Measurements from ENCODE around the gene CDC42BPA.
"Not testable (repeated sequence)": the region's sequence is repeated elsewhere in the genome, so short reads cannot be mapped to it uniquely, and the experiment has no call there.

The CDC42BPA gene

GRCh38 chr1:227261501-227261900 is 56.8 kb downstream of the CDC42BPA start:
- DNase-seq (ENCODE audit: low read depth, low spot score) = no peak

- DNase-seq (ENCODE audit: low read depth, low spot score) = no peak
These were observed 57.9 kb downstream of the CDC42BPA start for GRCh38 chr1:227260433-227260832.

- no peak for DNase-seq (ENCODE audit: low read depth, low spot score)
These were observed 60.3 kb downstream of the CDC42BPA start for GRCh38 chr1:227257964-227258363.

GRCh38 chr1:227255086-227255732 is 63.1 kb downstream of the CDC42BPA start:
- no peak for DNase-seq (ENCODE audit: low read depth, low spot score)

GRCh38 chr1:227253065-227253464 is 65.2 kb downstream of the CDC42BPA start:
- no peak for DNase-seq (ENCODE audit: low read depth, low spot score)

GRCh38 chr1:227245613-227246320 is 72.5 kb downstream of the CDC42BPA start:
- DNase-seq (ENCODE audit: low read depth, low spot score) = no peak

GRCh38 chr1:227244339-227245118 is 73.8 kb downstream of the CDC42BPA start:
- DNase-seq (ENCODE audit: low read depth, low spot score) = no peak

- DNase-seq (ENCODE audit: low read depth, low spot score) = no peak
These were observed 75.2 kb downstream of the CDC42BPA start for GRCh38 chr1:227242811-227243682.

- DNase-seq (ENCODE audit: low read depth, low spot score) = no peak
These were observed 77.3 kb downstream of the CDC42BPA start for GRCh38 chr1:227240983-227241382.

- no peak for DNase-seq (ENCODE audit: low read depth, low spot score)
These were observed 83.3 kb downstream of the CDC42BPA start for GRCh38 chr1:227234998-227235405.

- not testable (repeated sequence) for DNase-seq (ENCODE audit: low read depth, low spot score)
These were observed 87.2 kb downstream of the CDC42BPA start for GRCh38 chr1:227231128-227231527.

- DNase-seq (ENCODE audit: low read depth, low spot score) = no peak
These were observed 90.1 kb downstream of the CDC42BPA start for GRCh38 chr1:227228201-227228600.

GRCh38 chr1:227227761-227228160 is 90.5 kb downstream of the CDC42BPA start:
- DNase-seq (ENCODE audit: low read depth, low spot score) = no peak

GRCh38 chr1:227225715-227226346 is 92.5 kb downstream of the CDC42BPA start:
- DNase-seq (ENCODE audit: low read depth, low spot score) = no peak

GRCh38 chr1:227223171-227223806 is 95.0 kb downstream of the CDC42BPA start:
- DNase-seq (ENCODE audit: low read depth, low spot score) = no peak

- no peak for DNase-seq (ENCODE audit: low read depth, low spot score)
These were observed 98.5 kb downstream of the CDC42BPA start for GRCh38 chr1:227219715-227220292.

GRCh38 chr1:227218870-227219573 is 99.3 kb downstream of the CDC42BPA start:
- DNase-seq (ENCODE audit: low read depth, low spot score) = no peak

GRCh38 chr1:227215863-227216510 is 102.3 kb downstream of the CDC42BPA start:
- DNase-seq (ENCODE audit: low read depth, low spot score) = no peak

- DNase-seq (ENCODE audit: low read depth, low spot score) = no peak
These were observed 104.1 kb downstream of the CDC42BPA start for GRCh38 chr1:227214207-227214606.

Measured in activated CD4-positive, CD25-positive, alpha-beta regulatory T cell treated with anti-CD3 and anti-CD28 coated beads, Interleukin-2, amount 50 U/mL, for 16 hours (primary cell).